HG03571 (cell line): ENCODE results near the gene TIAM2.

Experiments
- ATAC-seq: cut with Tn5 transposase; IDR thresholded peaks from one replicate; pipeline ENCODE4 v1.9.1; 2021; ENCODE audit not compliant: unreplicated experiment

The TIAM2 gene

DNA sequence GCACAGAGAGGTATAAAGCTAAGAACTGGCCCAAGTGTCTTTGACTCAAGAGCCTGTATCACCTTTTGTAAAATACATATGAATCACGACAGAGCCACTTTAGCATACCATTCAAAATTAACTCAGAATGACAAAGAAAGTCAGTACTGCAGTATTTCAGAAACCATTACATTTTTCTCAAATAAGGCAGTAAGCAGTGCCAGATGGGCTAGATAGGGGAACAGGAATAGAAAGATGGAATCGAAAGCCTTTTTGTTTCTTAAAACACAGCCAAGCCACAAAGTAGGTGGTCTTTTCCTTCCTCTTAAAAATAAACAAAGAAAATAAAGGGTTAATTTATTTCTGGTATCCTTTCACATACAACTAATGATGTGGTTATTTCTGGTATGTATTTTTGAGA is 279.0 kb downstream of the TIAM2 start:
- ATAC-seq, result no peak

DNA sequence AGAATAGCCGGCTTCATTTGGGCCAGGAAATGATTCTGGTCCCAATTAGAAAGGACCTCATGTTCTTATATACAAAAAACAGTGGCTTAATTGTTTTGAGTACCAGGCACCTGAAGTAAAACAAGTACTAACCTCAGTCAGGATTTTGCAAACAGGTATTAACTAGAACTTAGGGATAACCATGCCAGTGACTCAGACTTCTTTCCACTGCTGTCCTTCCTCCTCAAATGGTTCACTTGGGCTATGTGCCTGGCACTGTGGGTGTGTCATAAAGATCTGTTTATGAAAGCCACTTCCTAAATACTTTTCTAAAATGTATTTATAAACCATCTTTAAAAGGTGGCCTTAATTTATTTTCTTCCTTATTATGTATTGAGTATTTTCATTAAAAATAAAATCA is 279.4 kb downstream of the TIAM2 start:
- no peak for ATAC-seq

DNA sequence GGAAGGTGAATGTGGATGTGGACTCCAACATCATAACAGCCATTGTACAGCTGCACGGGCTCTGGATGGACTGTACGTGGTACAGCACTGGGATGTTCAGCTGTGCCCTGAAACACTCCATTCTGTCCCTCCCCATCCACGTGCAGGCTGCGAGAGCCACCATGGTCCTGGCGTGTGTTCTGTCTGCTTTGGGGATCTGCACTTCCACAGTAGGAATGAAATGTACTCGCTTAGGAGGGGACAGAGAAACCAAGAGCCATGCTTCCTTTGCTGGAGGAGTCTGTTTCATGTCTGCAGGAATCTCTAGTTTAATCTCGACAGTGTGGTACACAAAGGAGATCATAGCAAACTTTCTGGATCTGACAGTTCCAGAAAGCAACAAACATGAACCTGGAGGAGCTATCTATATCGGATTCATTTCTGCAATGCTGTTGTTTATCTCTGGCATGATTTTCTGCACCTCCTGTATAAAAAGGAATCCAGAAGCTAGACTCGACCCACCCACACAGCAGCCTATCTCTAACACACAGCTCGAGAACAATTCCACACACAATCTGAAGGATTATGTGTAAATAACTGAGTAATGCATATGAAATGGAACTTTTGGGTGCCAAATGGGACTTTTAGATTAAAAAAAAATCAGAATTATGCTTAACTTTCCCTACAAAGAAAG is 280.8 kb downstream of the TIAM2 start:
- no peak for ATAC-seq

DNA sequence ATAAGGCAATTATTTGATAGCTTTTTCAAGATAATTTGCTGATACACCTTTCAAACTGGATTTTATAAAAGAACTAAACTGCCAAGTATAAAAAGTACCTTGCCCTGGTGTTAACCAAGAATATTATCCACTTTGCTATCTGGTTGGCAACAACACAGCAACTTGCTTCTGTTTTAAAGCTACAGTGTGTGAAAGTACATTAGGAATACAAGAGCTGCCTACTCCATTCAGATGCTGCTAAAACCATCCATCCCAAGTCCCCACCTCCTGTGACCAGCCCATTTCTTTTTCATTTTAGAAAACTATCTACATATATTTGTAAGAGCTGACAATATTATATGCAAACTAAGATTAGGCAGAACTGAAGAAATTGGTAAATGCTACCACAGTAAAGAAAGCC is 281.5 kb downstream of the TIAM2 start:
- ATAC-seq, result no peak

DNA sequence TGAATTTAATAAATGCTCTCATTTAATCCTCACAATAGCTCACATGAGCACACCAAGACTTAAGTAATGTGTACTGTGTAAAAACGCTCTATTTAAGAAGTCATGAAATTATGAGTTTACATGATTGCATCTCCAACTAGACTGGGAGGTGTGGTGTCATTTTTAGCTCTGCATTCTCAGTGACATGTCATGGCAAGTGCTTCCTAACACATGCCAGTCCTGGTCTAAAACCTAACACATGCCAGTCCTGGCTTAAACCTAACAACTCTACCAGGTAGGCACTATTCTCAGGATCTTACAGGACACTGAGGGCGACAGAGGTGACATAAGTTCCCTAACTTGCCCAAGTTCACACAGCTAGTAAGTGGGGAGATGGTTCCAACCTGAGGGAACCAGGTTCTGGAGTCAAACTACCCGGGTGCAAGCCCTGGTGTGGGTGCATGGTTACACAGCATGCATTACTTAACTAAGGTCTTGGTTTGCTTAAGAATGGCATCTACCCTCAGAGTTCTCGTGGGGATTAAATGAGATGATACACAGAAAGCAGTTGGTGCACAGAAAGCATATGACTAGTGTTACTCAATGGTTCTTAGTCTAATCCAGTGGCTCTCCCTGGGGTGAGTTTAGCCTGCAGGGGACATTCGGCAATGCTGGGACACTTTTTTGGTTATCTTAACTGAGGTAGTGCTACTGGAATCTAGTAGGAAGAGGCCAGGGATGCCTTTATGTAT is 283.4 kb downstream of the TIAM2 start:
- ATAC-seq, result no peak

DNA sequence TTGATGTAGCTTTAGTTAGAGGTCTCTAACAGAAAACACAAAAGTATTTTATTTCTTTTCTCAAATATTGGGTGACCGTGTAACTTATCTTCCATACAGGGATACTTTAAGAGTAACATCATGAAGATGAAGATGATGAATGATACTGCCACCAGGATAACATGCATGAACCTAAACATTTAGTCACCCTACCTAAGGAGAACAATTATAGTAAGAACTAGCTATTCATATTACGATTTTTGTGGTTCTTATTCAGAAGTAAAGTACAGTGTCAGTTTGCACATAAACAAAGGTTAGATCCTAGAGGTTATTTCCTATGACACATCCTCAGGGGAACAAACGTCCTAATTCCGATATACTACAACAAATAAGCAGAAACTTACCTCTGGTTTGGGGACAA is 289.7 kb downstream of the TIAM2 start:
- no peak for ATAC-seq

DNA sequence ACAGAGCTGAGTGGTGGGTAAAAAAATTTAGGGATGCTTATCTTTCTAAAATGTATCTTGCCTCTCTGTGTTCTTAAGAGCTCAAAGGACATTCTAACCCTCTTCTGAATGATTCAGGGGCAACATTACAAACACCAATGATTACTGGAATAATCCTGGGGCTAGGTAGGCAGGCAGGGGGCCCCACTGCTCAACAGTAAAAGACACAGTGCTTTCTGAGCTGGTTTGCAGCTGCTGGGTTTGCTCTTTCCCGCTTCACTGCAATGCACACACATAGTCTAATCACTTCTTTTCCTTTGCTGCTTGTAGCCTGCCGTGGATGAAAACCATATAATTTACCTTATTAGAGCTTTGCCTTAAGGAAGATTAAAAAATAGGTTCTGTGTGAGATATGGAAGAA is 292.6 kb downstream of the TIAM2 start:
- ATAC-seq, result no peak

DNA sequence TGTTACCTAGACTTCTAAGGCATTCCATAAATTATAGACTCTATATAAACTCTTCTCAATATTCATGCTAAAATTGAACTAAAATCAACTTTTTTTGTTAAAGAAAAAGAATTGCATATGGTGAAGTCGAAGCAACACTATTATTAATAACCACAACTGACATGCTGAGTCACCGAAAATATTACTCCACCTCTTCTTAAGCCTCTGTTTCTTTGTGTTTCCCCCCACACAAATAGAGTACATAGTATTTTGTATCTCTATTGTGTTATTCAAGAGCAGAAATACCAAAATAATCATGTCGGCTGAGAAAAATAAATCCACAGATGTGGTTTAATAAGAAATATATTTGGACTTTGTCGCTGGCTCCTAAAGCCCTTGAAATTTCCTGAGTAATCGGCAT is 295.4 kb downstream of the TIAM2 start:
- ATAC-seq, result no peak

DNA sequence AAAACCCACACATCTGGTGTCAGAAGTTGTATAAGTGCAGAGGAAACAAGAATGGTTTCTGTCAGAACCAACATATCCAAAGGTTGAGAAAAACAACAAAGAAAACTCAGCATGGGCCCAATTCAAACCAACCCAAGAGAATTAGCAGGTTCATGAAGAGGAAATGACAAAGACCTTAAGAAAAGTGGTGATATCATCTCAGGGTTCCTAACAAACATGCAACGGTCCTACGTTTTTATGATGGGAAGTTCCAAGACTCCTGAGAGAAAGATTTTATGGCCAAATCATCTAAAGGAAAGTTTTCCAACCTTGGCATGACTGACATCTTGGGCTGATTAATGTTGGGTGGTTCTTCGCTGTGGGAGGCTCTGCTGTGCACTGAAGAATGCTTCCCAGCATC is 296.2 kb downstream of the TIAM2 start:
- no peak for ATAC-seq

DNA sequence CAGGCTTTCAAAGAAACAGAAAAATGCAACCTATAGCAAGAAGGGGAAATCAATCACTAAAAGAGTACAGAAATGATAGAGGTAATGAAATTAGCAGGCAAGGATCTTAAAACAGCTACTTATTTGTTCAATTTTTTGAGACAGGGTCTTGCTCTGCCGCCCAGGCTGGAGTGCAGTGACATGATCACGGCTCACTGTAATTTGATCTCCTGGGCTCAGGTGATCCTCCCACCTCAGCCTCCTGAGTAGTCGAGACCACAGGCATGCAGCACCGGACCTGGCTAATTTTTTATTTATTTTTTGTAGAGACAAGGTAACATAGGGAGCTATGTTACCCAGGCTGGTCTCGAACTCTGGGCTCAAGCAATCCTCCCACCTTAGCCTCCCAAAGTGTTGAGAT is 297.6 kb downstream of the TIAM2 start:
- no peak for ATAC-seq

DNA sequence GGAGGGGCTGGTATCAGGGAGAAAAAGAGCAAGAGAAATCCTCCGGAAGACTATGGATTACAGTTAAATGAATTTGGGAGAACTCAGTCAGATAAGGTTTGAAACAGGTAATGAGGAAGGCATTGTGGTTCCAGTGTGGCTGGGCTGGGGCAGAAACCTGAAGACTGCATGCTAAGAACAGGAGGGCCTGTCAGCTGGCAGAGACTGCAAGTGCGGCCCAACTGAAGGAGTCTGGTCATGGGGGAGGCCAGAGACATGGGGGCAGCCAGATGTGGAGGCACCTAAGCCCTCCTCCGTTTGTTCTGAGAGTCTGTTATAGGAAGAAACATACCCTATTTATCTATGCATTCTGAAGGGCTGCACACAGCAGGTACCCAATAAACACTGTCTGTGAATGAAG is 302.6 kb downstream of the TIAM2 start:
- ATAC-seq, result no peak

DNA sequence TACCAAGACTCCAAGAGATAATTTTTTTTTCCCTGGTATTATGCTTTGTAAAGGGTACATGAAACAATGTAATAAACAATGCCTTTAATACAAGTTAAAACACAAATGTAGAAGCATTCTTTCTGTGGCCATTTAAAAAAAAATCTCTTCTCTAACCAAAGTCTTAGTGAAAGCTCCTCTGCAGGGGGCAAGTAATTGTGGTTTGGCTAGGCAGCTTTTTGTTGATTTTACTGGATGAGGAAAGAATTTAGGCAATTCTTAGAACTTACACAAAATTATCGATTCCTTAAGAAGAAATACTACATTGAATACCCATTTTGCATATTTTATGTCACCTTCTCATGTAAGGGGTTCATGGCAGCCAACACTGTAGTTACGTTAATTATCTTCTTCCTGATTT is 306.8 kb downstream of the TIAM2 start:
- no peak for ATAC-seq

DNA sequence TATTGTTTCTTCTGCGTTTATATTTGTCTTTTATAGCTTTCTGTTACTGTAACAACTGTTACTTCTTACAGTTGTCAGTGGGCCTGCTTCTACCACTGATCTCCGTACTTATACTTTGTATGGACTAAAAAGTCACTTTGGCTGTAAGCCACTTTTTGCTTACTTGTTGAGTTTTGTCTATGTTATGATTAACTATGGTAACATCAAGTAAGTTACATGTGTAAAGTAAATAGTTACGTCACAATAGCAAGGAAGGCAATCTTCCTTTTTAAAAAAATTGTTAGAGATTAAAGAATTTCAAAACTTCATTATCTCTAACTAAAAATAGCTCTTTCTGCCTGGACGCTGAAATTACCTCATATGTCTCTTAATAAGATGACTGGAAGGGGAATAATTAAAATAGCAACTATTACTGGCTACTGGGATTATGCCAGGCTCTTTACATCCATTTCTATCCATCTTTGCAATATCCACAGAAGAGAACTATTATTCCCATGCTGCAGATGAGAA is 308.3 kb downstream of the TIAM2 start:
- no peak for ATAC-seq

DNA sequence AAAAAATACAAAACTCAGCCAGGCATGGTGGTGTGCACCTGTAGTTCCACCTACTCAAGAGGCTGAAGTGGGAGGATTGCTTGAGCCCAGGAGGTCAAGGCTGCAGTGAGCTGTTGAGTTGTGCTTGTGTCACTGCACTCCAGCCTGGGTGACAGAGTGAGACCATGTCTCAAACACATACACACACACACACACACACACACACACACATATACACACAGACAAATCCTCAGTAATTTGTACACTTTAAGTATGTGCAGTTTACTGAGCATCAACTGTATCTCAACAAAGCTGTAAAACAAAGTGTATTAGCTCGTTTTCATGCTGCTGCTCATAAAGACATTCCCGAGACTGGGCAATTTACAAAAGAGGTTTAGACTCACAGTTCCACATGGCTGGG is 311.8 kb downstream of the TIAM2 start:
- no peak for ATAC-seq
